NCI-H526 (cell line): Measurements from ENCODE around the gene ULK4.

ENCODE experiments used
- DNase-seq, 2 experiments: peaks; one replicate each; lab custom pipeline; 2025; lab: John Stamatoyannopoulos, UW

ULK4 gene

GRCh38 chr3:41259449-41260062, 702.3 kb downstream of the ULK4 start:
- DNase-seq: no peak

GRCh38 chr3:41258239-41258800, 703.6 kb downstream of the ULK4 start:
- DNase-seq: no peak

GRCh38 chr3:41251593-41251992, 710.3 kb downstream of the ULK4 start:
- DNase-seq: no peak

DNA sequence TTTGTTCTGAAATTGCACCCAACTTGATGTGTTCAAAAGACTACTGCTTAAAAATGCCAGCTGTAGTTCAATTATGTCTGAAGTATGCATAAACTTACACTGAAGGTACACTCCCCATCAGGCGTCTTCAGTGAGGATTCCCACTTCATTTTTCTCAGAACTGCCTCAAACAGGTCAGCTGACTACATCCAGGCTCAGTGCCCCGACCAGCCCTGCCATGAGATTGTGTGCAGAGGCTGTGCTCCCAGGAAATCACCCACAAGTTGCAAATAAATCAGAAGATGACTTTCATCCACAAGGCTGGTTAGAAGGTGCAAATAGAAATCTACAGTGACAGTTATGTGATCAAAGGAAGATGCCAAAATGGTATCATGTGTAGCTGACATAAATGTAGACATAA, 711.1 kb downstream of the ULK4 start:
- DNase-seq: no peak

- no peak for DNase-seq
Observed at GRCh38 chr3:41249318-41249717, 712.6 kb downstream of the ULK4 start.

DNA sequence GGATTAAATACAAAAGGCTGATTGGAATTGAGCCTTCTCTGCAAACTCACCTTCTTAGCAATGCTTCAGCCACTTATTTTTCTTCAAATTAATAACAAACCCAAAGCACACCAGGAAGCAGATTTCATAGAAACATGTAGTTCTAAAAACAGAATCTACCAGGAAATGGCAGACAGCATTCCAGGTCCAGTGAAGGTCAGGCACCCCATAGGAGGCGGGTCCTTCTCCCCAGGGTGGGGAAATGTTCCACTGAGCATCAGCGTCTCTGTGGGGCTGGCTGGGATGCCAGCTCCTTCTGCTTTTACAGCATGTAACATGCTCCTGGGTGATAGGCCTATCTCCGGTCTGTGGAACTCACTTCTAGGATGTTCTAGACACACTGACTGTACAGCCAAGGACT, 713.4 kb downstream of the ULK4 start:
- no peak for DNase-seq

DNA sequence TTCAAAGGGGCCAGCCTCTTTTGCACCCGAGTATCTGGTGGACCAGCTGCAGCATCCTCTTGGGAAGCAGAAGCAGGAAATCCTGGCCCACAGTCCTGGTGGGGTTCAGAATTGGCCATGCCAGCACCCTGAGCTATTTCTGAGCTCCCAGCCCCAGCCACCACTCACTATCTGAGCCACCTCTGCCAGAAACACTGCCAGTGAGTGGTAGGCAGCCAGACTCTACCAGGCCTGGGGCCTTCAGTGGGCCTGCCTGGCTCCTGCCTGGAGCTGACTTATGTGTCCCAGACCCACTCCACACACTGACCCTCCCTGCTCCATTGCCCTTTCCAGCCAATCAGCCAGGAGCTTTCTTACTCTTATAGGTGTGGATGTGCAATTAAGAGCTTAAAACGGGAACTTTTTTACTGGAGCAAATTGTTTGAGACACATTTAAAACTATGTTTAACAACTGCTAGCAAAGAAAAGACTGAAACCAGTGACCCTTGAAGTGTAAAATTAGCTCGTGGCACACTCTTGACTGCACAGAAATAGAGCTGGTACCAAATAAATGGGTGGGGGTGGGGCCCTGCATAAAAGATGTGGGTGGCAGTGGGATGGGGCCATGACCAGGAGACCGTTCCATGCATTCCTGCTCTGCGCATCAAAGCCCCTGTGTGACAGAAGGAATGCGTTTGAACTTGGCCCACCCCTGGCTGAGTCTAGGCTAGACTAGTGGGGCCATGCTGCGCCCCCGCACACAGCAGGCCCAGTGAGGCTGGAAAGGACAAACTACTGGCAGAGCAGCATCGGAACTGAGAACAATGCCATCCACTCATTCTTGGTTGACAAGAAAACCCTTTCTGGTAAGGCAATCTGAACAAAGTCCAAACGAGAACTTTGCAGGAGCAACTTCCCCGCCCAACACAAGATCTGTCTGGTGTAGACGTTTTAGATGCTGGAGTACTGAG, 714.6 kb downstream of the ULK4 start:
- no peak for DNase-seq

GRCh38 chr3:41244620-41245336, 717.1 kb downstream of the ULK4 start:
- DNase-seq: no peak

DNA sequence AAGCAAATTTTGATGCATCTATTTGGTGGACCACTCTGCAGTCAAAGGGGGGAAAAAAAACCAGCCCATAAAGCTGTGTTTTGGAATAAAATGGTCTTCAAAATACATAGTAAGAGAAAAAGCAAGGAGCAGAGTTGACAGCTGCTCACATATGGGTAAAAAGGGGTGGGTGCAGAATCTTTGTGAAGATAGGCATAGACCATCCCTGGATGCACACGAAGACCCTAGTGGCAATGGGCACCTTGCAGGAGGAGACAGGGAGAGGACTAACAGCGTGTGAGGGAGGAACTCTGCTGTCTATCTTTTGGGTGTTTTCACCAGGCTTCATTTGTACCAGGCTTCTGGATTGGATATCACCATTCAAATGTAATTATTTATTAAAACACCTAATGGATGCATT, 718.7 kb downstream of the ULK4 start:
- no peak for DNase-seq

GRCh38 chr3:41241800-41242571, 719.9 kb downstream of the ULK4 start:
- DNase-seq: no peak

DNA sequence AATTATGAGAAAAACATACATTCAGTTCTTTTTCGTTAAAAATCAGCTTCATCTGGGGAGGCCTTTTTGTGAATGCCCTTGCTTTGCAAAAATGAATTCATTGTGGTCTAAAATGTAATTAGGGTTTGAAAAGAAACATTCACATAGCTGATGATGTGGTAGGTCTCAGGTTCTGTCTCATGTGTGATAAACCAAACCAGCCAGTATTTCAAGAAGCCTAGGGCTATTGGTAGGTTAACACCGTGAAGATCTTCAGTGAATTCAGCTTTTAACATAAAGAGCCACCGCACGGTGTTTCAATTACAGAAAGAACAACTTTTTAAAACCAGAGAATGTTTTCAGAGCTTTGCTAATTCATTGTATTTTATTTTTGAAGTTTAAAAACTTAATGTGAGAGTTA, 720.7 kb downstream of the ULK4 start:
- no peak for DNase-seq

DNA sequence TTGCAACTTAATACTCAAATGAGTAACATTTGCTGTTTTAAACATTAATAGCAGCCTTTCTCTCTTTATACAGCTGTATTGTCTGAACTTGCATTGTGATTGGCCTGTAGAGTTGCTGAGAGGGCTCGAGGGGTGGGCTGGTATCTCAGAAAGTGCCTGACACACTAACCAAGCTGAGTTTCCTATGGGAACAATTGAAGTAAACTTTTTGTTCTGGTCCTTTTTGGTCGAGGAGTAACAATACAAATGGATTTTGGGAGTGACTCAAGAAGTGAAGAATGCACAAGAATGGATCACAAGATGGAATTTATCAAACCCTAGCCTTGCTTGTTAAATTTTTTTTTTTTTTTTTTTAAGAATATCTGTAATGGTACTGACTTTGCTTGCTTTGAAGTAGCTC, 722.3 kb downstream of the ULK4 start:
- no peak for DNase-seq

DNA sequence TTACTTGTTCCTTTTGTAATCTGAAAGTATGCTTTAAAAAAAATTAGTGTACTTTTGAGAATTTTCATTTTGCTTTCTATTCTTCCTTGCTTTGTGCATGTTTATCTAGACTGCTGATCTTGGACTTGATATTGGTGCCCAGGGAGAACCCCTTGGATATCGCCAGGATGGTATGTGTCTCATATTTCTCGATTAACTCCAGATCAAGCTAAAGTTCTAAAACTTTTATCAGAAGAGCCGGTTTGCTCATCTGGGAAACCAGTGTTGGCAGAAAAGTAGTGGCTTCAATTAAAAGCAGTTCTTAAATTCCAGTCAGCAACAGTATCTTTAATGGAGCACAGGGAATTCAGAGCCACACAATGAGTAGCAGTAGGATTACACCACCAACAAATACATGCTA, 724.0 kb downstream of the ULK4 start:
- no peak for DNase-seq

- no peak for DNase-seq
Observed at GRCh38 chr3:41236228-41236627, 725.7 kb downstream of the ULK4 start.

GRCh38 chr3:41234823-41235721, 726.8 kb downstream of the ULK4 start:
- no peak for DNase-seq

GRCh38 chr3:41224120-41224806, 737.6 kb downstream of the ULK4 start:
- no peak for DNase-seq

DNA sequence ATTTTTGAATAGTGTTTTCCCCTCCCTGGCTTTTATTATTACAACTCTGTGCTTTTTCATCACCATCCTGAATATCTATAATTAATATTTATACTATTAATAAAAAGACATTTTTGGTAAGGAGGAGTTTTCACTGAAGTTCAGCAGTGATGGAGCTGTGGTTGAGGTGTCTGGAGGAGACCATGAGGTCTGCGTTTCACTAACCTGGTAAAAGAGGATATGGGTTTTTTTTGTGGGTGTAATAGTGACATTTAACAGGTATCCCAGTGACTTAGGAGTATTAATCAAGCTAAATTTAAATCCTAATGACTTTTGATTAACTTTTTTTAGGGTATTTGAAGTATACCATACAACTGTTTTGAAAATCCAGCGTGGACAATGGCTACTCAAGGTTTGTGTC, 738.2 kb downstream of the ULK4 start:
- DNase-seq: no peak

GRCh38 chr3:41223078-41223477, 738.8 kb downstream of the ULK4 start:
- DNase-seq: no peak

DNA sequence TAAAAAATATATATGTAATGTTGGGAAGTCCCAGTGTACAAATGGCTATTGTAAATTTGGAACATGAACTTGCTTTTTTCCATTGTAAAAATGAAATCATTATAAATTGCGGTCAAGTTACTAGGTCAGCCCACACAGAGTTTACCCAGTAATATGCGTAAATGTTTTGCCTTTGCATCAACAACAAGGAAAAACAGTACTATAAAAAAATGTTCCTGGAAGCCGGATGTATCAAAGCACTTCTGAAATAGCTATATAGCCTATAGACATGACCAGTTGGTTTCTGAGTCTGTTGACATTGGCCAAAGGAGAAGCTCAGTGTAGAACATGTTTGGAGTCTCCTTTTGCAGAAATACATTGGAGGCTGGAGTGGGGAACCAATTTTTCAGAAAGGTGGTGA, 739.4 kb downstream of the ULK4 start:
- DNase-seq: no peak

DNA sequence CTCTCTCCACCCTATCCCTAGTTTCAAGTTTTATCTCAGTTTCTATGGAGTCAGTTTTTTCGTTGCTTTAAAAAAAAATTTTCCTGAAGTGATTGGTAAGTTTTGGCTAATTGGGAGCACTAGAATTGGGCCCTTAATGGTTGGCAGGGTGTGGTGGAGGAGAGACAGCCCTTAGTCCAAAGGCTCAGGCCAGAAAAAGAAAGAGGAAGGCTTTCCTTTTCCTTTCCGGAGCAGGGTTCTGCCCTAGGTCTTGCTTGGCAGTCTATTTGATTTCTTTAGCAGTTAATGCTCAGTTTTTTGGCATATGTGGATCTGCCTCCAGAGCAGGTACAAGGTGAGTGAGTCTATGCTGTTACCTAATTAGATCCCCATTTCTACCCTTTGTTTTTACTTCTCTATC, 739.9 kb downstream of the ULK4 start:
- no peak for DNase-seq
